GM06990 (cell line): ENCODE results near the gene PLXNB2.

ENCODE experiments used
- DNase-seq: peaks from one replicate; pipeline ENCODE4 v3.0.0-alpha.2; 2011; ENCODE audit not compliant: insufficient read length; ENCODE audit errors: extremely low read depth
- H3K27me3 ChIP-seq: replicated peaks from 2 replicates; pipeline ENCODE4 v1.6.0; 2011; ENCODE audit warnings: low read length; ENCODE audit not compliant: control insufficient read depth, insufficient read depth
- H3K36me3 ChIP-seq: 2 replicates; pipeline ENCODE4 v1.5.1; 2011; ENCODE audit warnings: low read length; ENCODE audit not compliant: control insufficient read depth, insufficient read depth
- H3K4me3 ChIP-seq: replicated peaks from 2 replicates; pipeline ENCODE4 v1.5.1; 2011; ENCODE audit warnings: low read depth, mild to moderate bottlenecking, control low read depth, low read length
- CTCF ChIP-seq: IDR thresholded peaks from 2 replicates; pipeline ENCODE4 v1.5.1; 2011; ENCODE audit warnings: low read length, control low read depth, mild to moderate bottlenecking, inconsistent platforms; ENCODE audit not compliant: insufficient read depth, poor library complexity, severe bottlenecking

The PLXNB2 gene

GRCh38 chr22:50225200-50225969, 82.1 kb downstream of the PLXNB2 start:
- Histone ChIP-seq H3K36me3 (peaks cover 44% of the 10 kb centered on the region), H3K27me3 (no peaks in the 10 kb centered on the region), H3K4me3 (no peak overlapping the region)
- TF ChIP-seq CTCF: no peak
- no peak for DNase-seq
